ENCODE data around the gene ADAMTS17.

DNA sequence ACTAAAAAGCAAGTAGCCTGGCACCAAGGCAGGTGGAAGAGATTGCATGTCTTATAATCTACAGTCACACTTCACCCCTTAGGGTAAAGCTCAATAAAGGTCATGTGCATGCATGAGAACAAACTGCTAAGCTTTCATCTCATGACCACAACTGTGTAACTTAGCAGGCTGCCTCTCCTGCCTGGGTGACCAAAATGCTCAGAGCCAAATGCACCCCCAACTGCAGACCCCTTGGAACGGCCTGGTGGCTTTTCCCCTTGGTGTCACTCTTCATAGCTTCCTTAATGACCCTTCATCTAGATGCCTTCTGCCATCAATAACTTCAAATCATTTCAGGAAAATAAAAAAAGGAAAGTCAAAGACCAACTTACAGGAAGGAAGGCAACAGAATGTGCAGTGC is 88.1 kb downstream of the ADAMTS17 start:
- TF ChIP-seq, protein P1, sequence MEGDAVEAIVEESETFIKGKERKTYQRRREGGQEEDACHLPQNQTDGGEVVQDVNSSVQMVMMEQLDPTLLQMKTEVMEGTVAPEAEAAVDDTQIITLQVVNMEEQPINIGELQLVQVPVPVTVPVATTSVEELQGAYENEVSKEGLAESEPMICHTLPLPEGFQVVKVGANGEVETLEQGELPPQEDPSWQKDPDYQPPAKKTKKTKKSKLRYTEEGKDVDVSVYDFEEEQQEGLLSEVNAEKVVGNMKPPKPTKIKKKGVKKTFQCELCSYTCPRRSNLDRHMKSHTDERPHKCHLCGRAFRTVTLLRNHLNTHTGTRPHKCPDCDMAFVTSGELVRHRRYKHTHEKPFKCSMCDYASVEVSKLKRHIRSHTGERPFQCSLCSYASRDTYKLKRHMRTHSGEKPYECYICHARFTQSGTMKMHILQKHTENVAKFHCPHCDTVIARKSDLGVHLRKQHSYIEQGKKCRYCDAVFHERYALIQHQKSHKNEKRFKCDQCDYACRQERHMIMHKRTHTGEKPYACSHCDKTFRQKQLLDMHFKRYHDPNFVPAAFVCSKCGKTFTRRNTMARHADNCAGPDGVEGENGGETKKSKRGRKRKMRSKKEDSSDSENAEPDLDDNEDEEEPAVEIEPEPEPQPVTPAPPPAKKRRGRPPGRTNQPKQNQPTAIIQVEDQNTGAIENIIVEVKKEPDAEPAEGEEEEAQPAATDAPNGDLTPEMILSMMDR (IDR thresholded peaks at IDR 0.05): no peak
- no peak for TF ChIP-seq CBX8 (IDR thresholded peaks at IDR 0.05)
- TF ChIP-seq POLR2A (IDR thresholded peaks at IDR 0.05; ENCODE audit: low read length): no peak

Data from A549 (cell line).